Lower leg skin (tissue), 3 donors: ENCODE data around the gene USB1.

ENCODE experiments used
- POLR2A ChIP-seq, 2 donors: fragments of 450-650 bp; IDR thresholded peaks; one replicate each; pipeline ENCODE4 v1.6.1; 2016 to 2017; ENCODE audit warnings: antibody characterized with exemption in 2 of 2, mild to moderate bottlenecking in 1 of 2, moderate library complexity in 1 of 2
- TF ChIP-seq, protein P1 (sequence below), 3 donors: fragments of 450-650 bp; IDR thresholded peaks; one replicate each; pipeline ENCODE4 v1.5.1; 2016; ENCODE audit warnings: antibody characterized with exemption in 3 of 3, mild to moderate bottlenecking in 3 of 3, moderate library complexity in 2 of 3

DNA sequence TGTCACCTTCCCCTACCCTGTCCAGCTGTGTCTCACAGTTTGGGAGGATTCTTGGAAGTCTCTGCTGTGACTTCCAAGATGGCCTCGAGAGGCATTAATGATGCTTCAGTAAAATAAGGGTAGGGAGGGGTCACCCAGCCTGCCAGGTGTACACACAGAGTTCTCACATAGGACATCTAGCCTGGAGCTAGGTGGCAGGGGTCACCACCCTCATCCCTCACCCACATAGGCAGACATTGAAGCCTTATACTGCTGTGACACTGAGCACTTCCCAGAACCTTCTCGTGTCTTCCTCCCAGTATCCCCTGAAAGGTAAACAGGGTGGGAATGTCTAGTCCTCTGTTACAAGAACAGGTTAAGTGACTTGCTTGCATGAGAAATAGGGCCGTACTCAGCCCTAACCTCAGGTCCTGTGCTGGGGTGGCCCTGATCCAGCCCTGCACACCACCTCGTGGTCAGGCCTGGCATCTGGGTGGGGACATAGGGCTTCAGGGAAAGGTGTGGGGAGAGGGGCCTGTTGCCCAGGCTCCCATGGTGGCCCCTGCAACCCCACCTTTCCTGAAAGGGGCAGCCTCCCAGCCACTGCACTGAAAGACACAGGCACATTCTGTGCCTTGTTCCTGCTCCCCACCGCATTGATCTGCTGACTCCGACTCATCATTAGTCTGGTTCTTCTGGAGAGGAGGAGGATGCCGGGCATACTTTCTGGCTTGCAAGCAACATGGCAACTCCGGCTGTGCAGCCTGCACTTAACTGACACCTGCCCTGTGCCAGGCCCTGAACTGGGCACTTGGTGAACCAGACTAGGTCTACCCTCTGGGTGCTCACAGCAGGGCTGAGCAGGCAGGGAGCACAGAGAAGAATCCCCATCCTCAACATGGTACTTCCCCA is 20.7 kb downstream of the USB1 start:
- TF ChIP-seq, protein P1, sequence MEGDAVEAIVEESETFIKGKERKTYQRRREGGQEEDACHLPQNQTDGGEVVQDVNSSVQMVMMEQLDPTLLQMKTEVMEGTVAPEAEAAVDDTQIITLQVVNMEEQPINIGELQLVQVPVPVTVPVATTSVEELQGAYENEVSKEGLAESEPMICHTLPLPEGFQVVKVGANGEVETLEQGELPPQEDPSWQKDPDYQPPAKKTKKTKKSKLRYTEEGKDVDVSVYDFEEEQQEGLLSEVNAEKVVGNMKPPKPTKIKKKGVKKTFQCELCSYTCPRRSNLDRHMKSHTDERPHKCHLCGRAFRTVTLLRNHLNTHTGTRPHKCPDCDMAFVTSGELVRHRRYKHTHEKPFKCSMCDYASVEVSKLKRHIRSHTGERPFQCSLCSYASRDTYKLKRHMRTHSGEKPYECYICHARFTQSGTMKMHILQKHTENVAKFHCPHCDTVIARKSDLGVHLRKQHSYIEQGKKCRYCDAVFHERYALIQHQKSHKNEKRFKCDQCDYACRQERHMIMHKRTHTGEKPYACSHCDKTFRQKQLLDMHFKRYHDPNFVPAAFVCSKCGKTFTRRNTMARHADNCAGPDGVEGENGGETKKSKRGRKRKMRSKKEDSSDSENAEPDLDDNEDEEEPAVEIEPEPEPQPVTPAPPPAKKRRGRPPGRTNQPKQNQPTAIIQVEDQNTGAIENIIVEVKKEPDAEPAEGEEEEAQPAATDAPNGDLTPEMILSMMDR (IDR thresholded peaks at IDR 0.05), result no peak
- no peak for TF ChIP-seq POLR2A (IDR thresholded peaks at IDR 0.05)
